IMR-90 (cell line): ENCODE results near the gene ANKRD9. TPM values are rescaled to one million over a fixed set of nuclear protein-coding genes. Genes with fewer than 3 reads are reported as not detected.

ENCODE experiments used
- ATAC-seq: fragments of 200-7000 bp; cut with Tn5 transposase; 2 replicates; pipeline ENCODE4 v1.9.1; 2020; ENCODE audit warnings: low read depth, mild to moderate bottlenecking, moderate library complexity
- BruUV-seq: library from RNA; stranded (reverse); fragments of 400-500 nt; replicated peaks from 2 replicates; lab custom pipeline; 2021; lab: Mats Ljungman, UMichigan
- CTCF ChIA-PET: fragments of 300-600 bp; formaldehyde crosslinking; extraction: SDS; loops from one replicate; lab custom pipeline; 2021; ENCODE audit warnings: antibody characterized with exemption; lab: Yijun Ruan, JAX
- POLR2A ChIA-PET: fragments of 300-600 bp; sonication (Branson Sonifier 250); formaldehyde crosslinking; loops from one replicate; lab custom pipeline; 2022; ENCODE audit warnings: antibody characterized with exemption; ENCODE audit not compliant: unreplicated experiment; lab: Charles Lee
- DNase-seq: peaks from one replicate; pipeline ENCODE4 v3.0.0; 2013
- H2AFZ ChIP-seq: replicated peaks from 2 replicates; pipeline ENCODE3; 2013; ENCODE audit warnings: low read length, mild to moderate bottlenecking; ENCODE audit not compliant: poor library complexity
- H2AK5ac ChIP-seq: 2 replicates; pipeline ENCODE4 v1.6.1; 2013; ENCODE audit warnings: low read depth, low read length, inconsistent platforms
- H2AK9ac ChIP-seq: replicated peaks from 2 replicates; pipeline ENCODE3; 2013; ENCODE audit warnings: mild to moderate bottlenecking, low read depth, low read length, moderate library complexity; ENCODE audit not compliant: poor library complexity
- H2BK120ac ChIP-seq: 2 replicates; pipeline ENCODE4 v1.6.1; 2013; ENCODE audit warnings: low read depth, low read length, inconsistent platforms
- H2BK15ac ChIP-seq: 3 replicates; pipeline ENCODE4 v1.6.1; 2013; ENCODE audit warnings: low read depth, low read length, inconsistent platforms
- H2BK20ac ChIP-seq: 2 replicates; pipeline ENCODE4 v1.6.1; 2013; ENCODE audit warnings: low read depth, mild to moderate bottlenecking, inconsistent platforms, low read length, moderate library complexity
- H2BK5ac ChIP-seq: 2 replicates; pipeline ENCODE4 v1.6.1; 2013; ENCODE audit warnings: mild to moderate bottlenecking, low read depth, low read length, inconsistent platforms; ENCODE audit not compliant: poor library complexity, severe bottlenecking
- H3K14ac ChIP-seq: replicated peaks from 2 replicates; pipeline ENCODE4 v1.6.1; 2013; ENCODE audit warnings: low read depth, low read length, inconsistent platforms
- H3K18ac ChIP-seq: 2 replicates; pipeline ENCODE4 v1.6.1; 2013; ENCODE audit warnings: low read depth, low read length, control low read depth
- H3K23ac ChIP-seq: 2 replicates; pipeline ENCODE4 v1.6.1; 2013; ENCODE audit warnings: low read depth, low read length, inconsistent platforms
- H3K27ac ChIP-seq: 2 replicates; pipeline ENCODE4 v1.5.1; 2013; ENCODE audit warnings: mild to moderate bottlenecking, control low read depth, low read length; ENCODE audit not compliant: insufficient read depth
- H3K27me3 ChIP-seq: 2 replicates; pipeline ENCODE4 v1.6.1; 2013; ENCODE audit warnings: low read length; ENCODE audit not compliant: control insufficient read depth, insufficient read depth
- H3K36me3 ChIP-seq: 2 replicates; pipeline ENCODE4 v1.6.1; 2013; ENCODE audit warnings: low read length, mixed read lengths; ENCODE audit not compliant: control insufficient read depth, insufficient read depth
- H3K4ac ChIP-seq: 2 replicates; pipeline ENCODE4 v1.6.1; 2013; ENCODE audit warnings: low read depth, low read length, inconsistent platforms
- H3K4me1 ChIP-seq: 2 replicates; pipeline ENCODE4 v1.6.1; 2013; ENCODE audit warnings: low read length, mixed read lengths; ENCODE audit not compliant: control insufficient read depth, insufficient read depth
- H3K4me2 ChIP-seq: 2 replicates; pipeline ENCODE4 v1.6.1; 2013; ENCODE audit warnings: low read depth, mild to moderate bottlenecking, control low read depth, low read length, moderate library complexity
- H3K4me3 ChIP-seq: 2 replicates; pipeline ENCODE4 v1.5.1; 2013; ENCODE audit warnings: low read depth, mild to moderate bottlenecking, control low read depth, low read length, moderate library complexity; ENCODE audit not compliant: insufficient read depth
- H3K56ac ChIP-seq: 2 replicates; pipeline ENCODE4 v1.6.1; 2013; ENCODE audit warnings: low read length, inconsistent platforms; ENCODE audit not compliant: insufficient read depth; ENCODE audit errors: extremely low read depth
- H3K79me1 ChIP-seq, 2 experiments: 2 replicates each; pipeline ENCODE4 v1.6.1; 2013; ENCODE audit warnings: low read length in 2 of 2, inconsistent platforms in 1 of 2, low read depth in 1 of 2
- H3K9ac ChIP-seq: 2 replicates; pipeline ENCODE4 v1.6.1; 2013; ENCODE audit warnings: low read depth, low read length, control low read depth
- H3K9me1 ChIP-seq: 2 replicates; pipeline ENCODE4 v1.6.1; 2013; ENCODE audit warnings: low read length, inconsistent platforms; ENCODE audit not compliant: insufficient read depth
- H3K9me3 ChIP-seq: 2 replicates; pipeline ENCODE4 v1.6.1; 2013; ENCODE audit warnings: low read length; ENCODE audit not compliant: control insufficient read depth, insufficient read depth
- H4K20me1 ChIP-seq: 2 replicates; pipeline ENCODE4 v1.6.1; 2013; ENCODE audit warnings: low read length, inconsistent platforms; ENCODE audit not compliant: insufficient read depth
- H4K5ac ChIP-seq: 2 replicates; pipeline ENCODE4 v1.6.1; 2013; ENCODE audit warnings: mild to moderate bottlenecking, low read depth, low read length, control low read depth
- H4K8ac ChIP-seq, 2 experiments: 2 replicates each; pipeline ENCODE4 v1.6.1; 2013; ENCODE audit warnings: low read depth in 2 of 2, low read length in 2 of 2, control low read depth in 1 of 2, inconsistent platforms in 1 of 2
- H4K91ac ChIP-seq: 2 replicates; pipeline ENCODE4 v1.6.1; 2013; ENCODE audit warnings: low read depth, low read length, inconsistent platforms; ENCODE audit not compliant: insufficient read depth
- BHLHE40 ChIP-seq: fragments of 150-350 bp; IDR thresholded peaks from 2 replicates; pipeline ENCODE4 v1.6.1; 2016; ENCODE audit warnings: mild to moderate bottlenecking, low read depth, low read length
- CEBPB ChIP-seq: IDR thresholded peaks from 2 replicates; pipeline ENCODE4 v1.6.1; 2012; ENCODE audit warnings: low read depth, low read length, improper control_type of control experiment
- CHD1 ChIP-seq: IDR thresholded peaks from 2 replicates; pipeline ENCODE4 v1.6.1; 2012; ENCODE audit warnings: low read depth, low read length, improper control_type of control experiment
- FOS ChIP-seq: fragments of 150-350 bp; IDR thresholded peaks from 2 replicates; pipeline ENCODE4 v1.6.1; 2016; ENCODE audit warnings: low read depth, low read length
- MAFK ChIP-seq: IDR thresholded peaks from 2 replicates; pipeline ENCODE4 v1.6.1; 2012; ENCODE audit warnings: low read depth, low read length, improper control_type of control experiment
- MAZ ChIP-seq: IDR thresholded peaks from 2 replicates; pipeline ENCODE4 v1.6.1; 2012; ENCODE audit warnings: low read depth, mild to moderate bottlenecking, low read length, improper control_type of control experiment, moderate library complexity, borderline replicate concordance
- MXI1 ChIP-seq: IDR thresholded peaks from 2 replicates; pipeline ENCODE4 v1.6.1; 2012; ENCODE audit warnings: low read depth, mild to moderate bottlenecking, low read length, moderate library complexity, borderline replicate concordance
- NFE2L2 ChIP-seq: fragments of 150-350 bp; IDR thresholded peaks from 2 replicates; pipeline ENCODE4 v1.6.1; 2016; ENCODE audit warnings: low read depth, mild to moderate bottlenecking, low read length
- POLR2A ChIP-seq: IDR thresholded peaks from 2 replicates; pipeline ENCODE4 v1.6.1; 2012; ENCODE audit warnings: mild to moderate bottlenecking, low read depth, low read length
- RAD21 ChIP-seq: IDR thresholded peaks from 2 replicates; pipeline ENCODE4 v1.6.1; 2012; ENCODE audit warnings: low read length, improper control_type of control experiment
- RCOR1 ChIP-seq: IDR thresholded peaks from 2 replicates; pipeline ENCODE4 v1.6.1; 2012; ENCODE audit warnings: mild to moderate bottlenecking, low read length, improper control_type of control experiment; ENCODE audit not compliant: insufficient replicate concordance
- RFX5 ChIP-seq: IDR thresholded peaks from 2 replicates; pipeline ENCODE4 v1.8.0; 2012; ENCODE audit warnings: low read depth, mild to moderate bottlenecking, low read length, moderate library complexity
- SMC3 ChIP-seq: fragments of 150-350 bp; IDR thresholded peaks from 2 replicates; pipeline ENCODE4 v1.6.1; 2016; ENCODE audit warnings: low read depth, mild to moderate bottlenecking, antibody characterized with exemption, low read length, moderate library complexity
- WGBS, 2 experiments: methylation state at CpG; one replicate each; pipeline versions ENCODE4 v1.1.5 to v1.1.7; 2013; ENCODE audit warnings: missing lambda C conversion rate in 2 of 2; ENCODE audit not compliant: insufficient read length in 1 of 2; ENCODE audit errors: extremely low coverage in 2 of 2; 5-methylcytosine and 5-hydroxymethylcytosine counted together
- dilution Hi-C: fragments of 300-500 bp; cut with HindIII; formaldehyde crosslinking; loops from one replicate; pipeline ENCODE4 v1.14.3; 2018; ENCODE audit warnings: low sequenced_read_pairs; ENCODE audit not compliant: unreplicated experiment
- in situ Hi-C: fragments of 300-500 bp; cut with MboI; formaldehyde crosslinking; loops from 3 replicates; pipeline ENCODE4 v1.14.3; 2019; ENCODE audit warnings: low sequenced_read_pairs, inconsistent platforms, mixed read lengths
- intact Hi-C: fragments of 100-400 bp; cut with micrococcal nuclease; formaldehyde crosslinking; loops from 2 replicates; pipeline ENCODE4 v1.10.0; 2022
- polyA plus RNA-seq, 3 experiments: library from polyadenylated mRNA; depleted of rRNA; stranded (reverse); fragments of >200 nt; gene quantifications; 2 replicates each; pipeline ENCODE4 v1.2.3, GENCODE V29; 2012; ENCODE audit warnings: low replicate concordance in 1 of 3
- total RNA-seq: library from RNA; depleted of rRNA; stranded (reverse); fragments of >200 nt; gene quantifications from 2 replicates; pipeline ENCODE4 v1.2.3, GENCODE V29; 2012
- TF ChIP-seq, protein P1 (sequence below): conservative IDR thresholded peaks from 2 replicates; pipeline ENCODE4 v1.5.1; 2012; ENCODE audit warnings: mild to moderate bottlenecking, low read depth, low read length, improper control_type of control experiment
- TF ChIP-seq, protein P2 (sequence below): fragments of 150-350 bp; IDR thresholded peaks from 2 replicates; pipeline ENCODE4 v1.6.1; 2017; ENCODE audit warnings: mild to moderate bottlenecking, antibody characterized with exemption, low read length, low read depth
- TF ChIP-seq, protein P3 (sequence below): fragments of 150-350 bp; IDR thresholded peaks from 2 replicates; pipeline ENCODE4 v1.6.1; 2016; ENCODE audit warnings: low read depth, mild to moderate bottlenecking, low read length, moderate library complexity, borderline replicate concordance

Gene ANKRD9
- total and polyA plus RNA-seq, 2 of the 4 experiments (the other 2 are of a cell fraction): 3.9 to 15.7 TPM

DNA sequence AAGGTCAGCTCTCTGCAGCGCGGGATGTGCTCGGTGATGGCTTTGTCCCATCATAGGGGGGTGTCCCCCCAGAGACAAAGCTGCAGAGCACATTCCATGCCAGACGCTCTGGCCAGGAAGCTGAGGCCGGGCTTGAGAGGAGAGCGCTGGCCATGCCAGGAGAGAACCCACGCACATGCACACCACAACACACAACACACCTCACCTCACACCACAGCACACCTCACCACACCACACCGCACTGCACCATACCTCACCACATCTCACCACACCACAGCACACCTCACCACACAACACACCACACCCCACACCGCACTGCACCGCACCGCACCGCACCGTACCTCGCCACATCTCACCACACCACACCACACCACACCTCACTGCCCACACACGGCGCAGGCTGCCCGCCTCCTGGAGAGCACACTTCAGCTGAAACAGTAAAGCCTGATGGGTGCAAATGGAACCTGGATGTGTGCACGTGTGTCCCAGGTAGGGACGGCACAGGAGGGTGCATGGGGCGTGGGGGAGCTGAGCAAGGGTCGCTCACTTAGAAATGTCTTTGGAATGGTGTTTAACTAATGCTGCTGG, 10.8 kb downstream of the ANKRD9 start:
- Histone ChIP-seq H2BK120ac (no peak overlapping the region), H2AFZ (no peak overlapping the region), H3K9me3 (no peaks in the 10 kb centered on the region), H4K8ac (no peak overlapping the region), H3K4ac (no peak overlapping the region), H3K18ac (no peak overlapping the region), H3K9ac (no peak overlapping the region), H3K36me3 (peaks cover 24% of the 10 kb centered on the region), H4K20me1 (no peaks in the 10 kb centered on the region), H2BK20ac (no peak overlapping the region), H3K23ac (no peak overlapping the region), H2BK15ac (no peak overlapping the region), H4K5ac (no peak overlapping the region), H3K79me1 (peaks cover 0 to 4% of the 10 kb centered on the region in 2 experiments; a peak in 1 of 4 replicates), H2AK5ac (no peak overlapping the region), H3K14ac (no peak overlapping the region), H3K4me2 (no peak overlapping the region), H3K9me1 (no peaks in the 10 kb centered on the region; the same call in 1 of the 2 replicates), H3K4me1 (no peaks in the 10 kb centered on the region), H4K91ac (no peak overlapping the region), H3K27ac (no peak overlapping the region), H3K56ac (no peak overlapping the region), H3K27me3 (no peaks in the 10 kb centered on the region), H2AK9ac (no peak overlapping the region), H2BK5ac (no peak overlapping the region), H3K4me3 (no peak overlapping the region)
- TF ChIP-seq POLR2A (no peak), FOS (no peak), RCOR1 (no peak), CHD1 (no peak), SMC3 (no peak), RAD21 (no peak), BHLHE40 (no peak), NFE2L2 (no peak), MAFK (no peak), MXI1 (no peak), RFX5 (no peak), MAZ (no peak), CEBPB (no peak)
- TF ChIP-seq, protein P1, sequence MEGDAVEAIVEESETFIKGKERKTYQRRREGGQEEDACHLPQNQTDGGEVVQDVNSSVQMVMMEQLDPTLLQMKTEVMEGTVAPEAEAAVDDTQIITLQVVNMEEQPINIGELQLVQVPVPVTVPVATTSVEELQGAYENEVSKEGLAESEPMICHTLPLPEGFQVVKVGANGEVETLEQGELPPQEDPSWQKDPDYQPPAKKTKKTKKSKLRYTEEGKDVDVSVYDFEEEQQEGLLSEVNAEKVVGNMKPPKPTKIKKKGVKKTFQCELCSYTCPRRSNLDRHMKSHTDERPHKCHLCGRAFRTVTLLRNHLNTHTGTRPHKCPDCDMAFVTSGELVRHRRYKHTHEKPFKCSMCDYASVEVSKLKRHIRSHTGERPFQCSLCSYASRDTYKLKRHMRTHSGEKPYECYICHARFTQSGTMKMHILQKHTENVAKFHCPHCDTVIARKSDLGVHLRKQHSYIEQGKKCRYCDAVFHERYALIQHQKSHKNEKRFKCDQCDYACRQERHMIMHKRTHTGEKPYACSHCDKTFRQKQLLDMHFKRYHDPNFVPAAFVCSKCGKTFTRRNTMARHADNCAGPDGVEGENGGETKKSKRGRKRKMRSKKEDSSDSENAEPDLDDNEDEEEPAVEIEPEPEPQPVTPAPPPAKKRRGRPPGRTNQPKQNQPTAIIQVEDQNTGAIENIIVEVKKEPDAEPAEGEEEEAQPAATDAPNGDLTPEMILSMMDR: no peak
- TF ChIP-seq, protein P2, sequence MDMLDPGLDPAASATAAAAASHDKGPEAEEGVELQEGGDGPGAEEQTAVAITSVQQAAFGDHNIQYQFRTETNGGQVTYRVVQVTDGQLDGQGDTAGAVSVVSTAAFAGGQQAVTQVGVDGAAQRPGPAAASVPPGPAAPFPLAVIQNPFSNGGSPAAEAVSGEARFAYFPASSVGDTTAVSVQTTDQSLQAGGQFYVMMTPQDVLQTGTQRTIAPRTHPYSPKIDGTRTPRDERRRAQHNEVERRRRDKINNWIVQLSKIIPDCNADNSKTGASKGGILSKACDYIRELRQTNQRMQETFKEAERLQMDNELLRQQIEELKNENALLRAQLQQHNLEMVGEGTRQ: no peak
- TF ChIP-seq, protein P3, sequence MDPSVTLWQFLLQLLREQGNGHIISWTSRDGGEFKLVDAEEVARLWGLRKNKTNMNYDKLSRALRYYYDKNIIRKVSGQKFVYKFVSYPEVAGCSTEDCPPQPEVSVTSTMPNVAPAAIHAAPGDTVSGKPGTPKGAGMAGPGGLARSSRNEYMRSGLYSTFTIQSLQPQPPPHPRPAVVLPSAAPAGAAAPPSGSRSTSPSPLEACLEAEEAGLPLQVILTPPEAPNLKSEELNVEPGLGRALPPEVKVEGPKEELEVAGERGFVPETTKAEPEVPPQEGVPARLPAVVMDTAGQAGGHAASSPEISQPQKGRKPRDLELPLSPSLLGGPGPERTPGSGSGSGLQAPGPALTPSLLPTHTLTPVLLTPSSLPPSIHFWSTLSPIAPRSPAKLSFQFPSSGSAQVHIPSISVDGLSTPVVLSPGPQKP: no peak
- intact Hi-C loops (no loop called here), in situ Hi-C loops (no loop called here), dilution Hi-C loops (no loop called here)
- 96 to 100% methylated on average over 1 to 3 of the region's 21 CpGs for WGBS, 2 experiments
- POLR2A ChIA-PET: no interaction called here
- BruUV-seq: no TSS peak
- ATAC-seq (no peak), DNase-seq (no peak)
- CTCF ChIA-PET: interaction anchor here (0.6 to 1.4 kb wide), 2 partner anchors 60 to 106 kb away, joined by 3 to 4 read pairs; no protein-coding TSS in a partner anchor
